Melanocyte of skin (primary cell): ENCODE measurements around the gene FNBP1L. TPM values are rescaled to one million over a fixed set of nuclear protein-coding genes. Genes with fewer than 3 reads are reported as not detected.

Experiments used
- small RNA-seq, 2 donors: library from RNA; depleted of rRNA; stranded (forward); fragments of <200 nt; gene quantifications; one replicate each; pipeline ENCODE3, GENCODE V24; 2012
- total RNA-seq, 2 donors: library from RNA; depleted of rRNA; stranded (reverse); fragments of >200 nt; gene quantifications; 2 replicates each; pipeline ENCODE4 v1.2.3, GENCODE V29; 2012

The FNBP1L gene
- total RNA-seq: 10 to 100 TPM; 14.5 to 23.3 TPM

GRCh38 chr1:93447481-93448291 is at the start of gene FNBP1L:
FNBP1L (plus strand) TSS chr1:93448118; CDS start chr1:93448282, 164 bp downstream.

Small RNAs within 50 kb of the gene (small RNA-seq; reads per million reads assigned to genes)
- 0 to 0.06 reads per million in 2 donors for gene RNA5SP53

Other genes starting within 250 kb of the FNBP1L start
- gene DR1, start 102.2 kb upstream of the FNBP1L start, total RNA-seq: 10 to 100 TPM; 23.4 to 40.3 TPM
- 10 to 100 TPM; 31.3 to 41.3 TPM for gene BCAR3, start 233.7 kb downstream of the FNBP1L start, total RNA-seq